Fibroblast of lung (primary cell): ENCODE measurements around the gene MORC1.

Experiments
- CTCF ChIP-seq, 2 donors: IDR thresholded peaks in 1 of 2; conservative IDR thresholded peaks in 1 of 2; 1 replicate in 1 of 2; 2 replicates in 1 of 2; pipeline ENCODE4 v1.5.1; 2011 to 2012; ENCODE audit warnings: low read length in 2 of 2, control low read depth in 1 of 2, inconsistent platforms in 1 of 2, low read depth in 1 of 2, mild to moderate bottlenecking in 1 of 2
- EZH2 ChIP-seq: IDR thresholded peaks from 2 replicates; pipeline ENCODE4 v1.5.1; 2012; ENCODE audit warnings: low read length, control low read depth, mild to moderate bottlenecking; ENCODE audit errors: missing control alignments

GRCh38 chr3:109023167-109023566 is 94.8 kb downstream of the MORC1 start:
- no peak for TF ChIP-seq CTCF (conservative IDR thresholded peaks at IDR 0.05 in 1 of 2, IDR thresholded peaks at IDR 0.05 in 1 of 2; ENCODE audit: low read depth in 1 of 2, low read length in 2 of 2)
- no peak for TF ChIP-seq EZH2
